GM19324 (cell line): ENCODE results near the gene TCF3.

Experiments
- ATAC-seq: cut with Tn5 transposase; IDR thresholded peaks from one replicate; pipeline ENCODE4 v1.9.1; 2021; ENCODE audit warnings: mild to moderate bottlenecking, moderate library complexity; ENCODE audit not compliant: unreplicated experiment, low FRiP score

The TCF3 gene

DNA sequence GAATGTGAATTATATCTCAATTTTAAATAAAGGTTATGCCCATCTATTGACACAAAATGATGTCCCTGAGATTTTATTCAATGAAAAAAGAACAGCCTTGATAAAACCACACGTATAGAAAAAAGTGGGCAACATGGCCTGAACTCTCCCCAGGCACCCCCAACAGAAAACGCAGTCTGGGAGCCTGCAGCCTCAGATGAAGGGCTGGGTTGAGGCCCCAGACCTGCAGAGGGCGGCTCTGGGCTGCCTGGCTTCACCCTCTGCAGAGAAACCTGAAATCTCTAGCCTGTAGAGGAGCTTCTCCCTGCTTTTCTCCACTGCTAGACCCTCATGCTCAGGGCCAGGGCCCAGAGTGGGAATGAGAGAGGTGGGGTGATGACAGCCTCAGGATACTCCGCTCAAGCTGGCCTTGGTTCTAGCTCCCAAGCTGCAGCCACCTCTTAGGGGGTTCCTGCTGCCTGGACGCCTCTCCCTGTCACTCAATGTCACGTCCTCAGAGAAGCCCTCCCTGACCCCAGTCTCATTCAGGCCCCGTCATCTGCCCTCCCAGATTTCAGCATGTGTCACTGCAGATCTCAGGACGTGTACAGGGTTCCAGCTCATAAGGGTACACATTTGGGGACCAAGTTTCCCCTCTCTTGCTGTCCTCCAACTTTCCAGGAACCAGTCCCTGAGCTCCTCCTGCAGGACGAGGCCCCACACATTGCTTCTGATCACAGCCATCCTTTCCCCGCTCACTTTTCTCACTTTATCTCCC is 61.6 kb downstream of the TCF3 start:
- ATAC-seq = no peak

- no peak for ATAC-seq
Measured at GRCh38 chr19:1587872-1588271, 64.5 kb downstream of the TCF3 start.

GRCh38 chr19:1585243-1585580 is 67.2 kb downstream of the TCF3 start:
- no peak for ATAC-seq

DNA sequence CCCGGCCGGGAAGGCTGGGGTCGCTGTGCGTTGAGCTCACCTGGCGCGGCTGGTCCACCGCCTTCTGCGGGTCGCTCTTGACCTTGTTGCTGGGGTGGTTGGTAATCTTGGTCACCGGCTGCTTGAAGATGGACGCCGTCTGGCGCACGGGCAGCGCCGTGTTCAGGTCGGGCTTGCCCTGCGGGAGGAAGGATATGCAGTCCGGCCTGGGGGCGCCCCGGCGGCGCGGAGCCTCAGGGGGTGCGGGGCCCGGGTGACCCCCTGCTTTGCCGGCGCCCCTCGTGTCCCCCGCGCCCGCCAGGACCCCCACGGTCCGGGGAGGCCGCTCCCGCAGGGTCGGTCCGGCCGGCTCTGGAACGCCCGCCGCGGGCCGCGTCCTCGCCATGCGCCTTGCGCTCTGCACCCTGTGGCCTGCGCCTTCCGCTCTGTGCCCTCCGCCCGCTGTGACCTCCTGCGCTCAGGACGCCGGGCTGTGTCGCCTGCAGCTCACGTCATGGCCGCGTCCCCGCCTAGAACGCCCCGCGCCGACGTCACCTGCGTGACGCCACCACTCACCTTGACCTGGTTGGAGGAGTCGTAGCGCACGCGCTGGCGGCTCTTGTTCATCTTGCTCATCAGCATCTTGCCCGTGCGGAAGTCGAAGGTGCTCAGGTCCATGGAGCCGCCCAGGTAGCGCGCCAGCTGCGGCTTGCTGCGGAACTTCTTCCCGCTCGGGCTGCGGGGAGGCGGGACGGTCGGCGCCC is 67.7 kb downstream of the TCF3 start:
- ATAC-seq = no peak

- ATAC-seq = no peak
Measured at GRCh38 chr19:1582201-1582600, 70.2 kb downstream of the TCF3 start.

GRCh38 chr19:1580957-1581356 is 71.5 kb downstream of the TCF3 start:
- ATAC-seq = no peak

GRCh38 chr19:1580382-1580781 is 72.0 kb downstream of the TCF3 start:
- no peak for ATAC-seq

DNA sequence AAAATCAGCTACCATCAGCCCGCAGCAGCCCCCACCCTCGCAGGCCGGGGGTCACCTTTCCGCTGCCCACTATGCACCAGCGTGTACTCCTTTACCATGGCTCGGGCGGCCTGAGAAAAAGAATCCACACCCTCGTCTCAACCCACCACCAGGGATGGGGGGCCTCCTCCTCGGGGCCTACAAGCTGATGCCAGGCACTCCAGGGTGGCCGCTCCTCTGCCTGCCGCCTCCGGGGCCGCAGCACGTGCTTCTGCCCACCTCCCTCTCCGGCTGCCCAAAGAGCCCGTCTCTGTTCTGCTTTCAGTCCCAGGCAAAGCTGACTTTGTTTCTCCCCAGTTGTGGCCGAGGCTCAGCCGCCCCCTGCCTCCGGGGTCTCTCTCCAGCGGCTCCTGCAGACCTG is 73.2 kb downstream of the TCF3 start:
- ATAC-seq = no peak

DNA sequence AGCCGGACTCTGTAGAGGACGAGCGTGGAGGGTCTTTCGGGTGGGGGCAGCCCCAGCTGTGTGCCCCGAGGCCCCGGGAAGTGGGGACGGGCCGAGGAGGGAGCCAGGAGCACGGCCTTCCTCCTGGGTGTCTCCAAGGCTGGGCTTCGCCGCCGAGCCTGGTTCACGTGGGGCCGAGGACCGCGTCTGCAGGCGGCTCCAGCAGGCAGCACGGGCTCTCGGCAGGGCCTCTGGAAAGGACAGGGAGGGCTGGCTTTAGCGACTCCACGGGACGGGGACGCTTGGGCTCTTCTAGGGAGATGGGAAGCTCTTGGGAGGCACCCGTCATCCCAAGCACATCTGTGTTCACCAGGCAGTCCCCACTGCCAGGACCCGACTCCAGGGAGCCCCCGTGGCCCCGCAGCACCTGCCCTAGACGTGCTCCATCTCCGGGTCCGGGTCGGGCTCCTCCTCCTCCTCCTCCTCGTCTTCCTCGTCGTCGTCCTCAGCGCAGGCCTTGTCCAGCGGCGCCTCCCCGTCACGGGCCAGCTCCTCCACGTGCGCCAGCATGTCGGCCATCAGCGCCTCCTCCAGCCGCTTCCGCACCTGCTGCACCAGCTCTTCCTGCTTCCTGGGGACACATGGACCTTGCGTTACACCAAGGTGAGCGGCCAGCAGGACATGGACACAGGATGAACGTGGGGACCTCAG is 74.3 kb downstream of the TCF3 start:
- ATAC-seq = no peak

- ATAC-seq = no peak
Measured at GRCh38 chr19:1577090-1577928, 75.1 kb downstream of the TCF3 start.

DNA sequence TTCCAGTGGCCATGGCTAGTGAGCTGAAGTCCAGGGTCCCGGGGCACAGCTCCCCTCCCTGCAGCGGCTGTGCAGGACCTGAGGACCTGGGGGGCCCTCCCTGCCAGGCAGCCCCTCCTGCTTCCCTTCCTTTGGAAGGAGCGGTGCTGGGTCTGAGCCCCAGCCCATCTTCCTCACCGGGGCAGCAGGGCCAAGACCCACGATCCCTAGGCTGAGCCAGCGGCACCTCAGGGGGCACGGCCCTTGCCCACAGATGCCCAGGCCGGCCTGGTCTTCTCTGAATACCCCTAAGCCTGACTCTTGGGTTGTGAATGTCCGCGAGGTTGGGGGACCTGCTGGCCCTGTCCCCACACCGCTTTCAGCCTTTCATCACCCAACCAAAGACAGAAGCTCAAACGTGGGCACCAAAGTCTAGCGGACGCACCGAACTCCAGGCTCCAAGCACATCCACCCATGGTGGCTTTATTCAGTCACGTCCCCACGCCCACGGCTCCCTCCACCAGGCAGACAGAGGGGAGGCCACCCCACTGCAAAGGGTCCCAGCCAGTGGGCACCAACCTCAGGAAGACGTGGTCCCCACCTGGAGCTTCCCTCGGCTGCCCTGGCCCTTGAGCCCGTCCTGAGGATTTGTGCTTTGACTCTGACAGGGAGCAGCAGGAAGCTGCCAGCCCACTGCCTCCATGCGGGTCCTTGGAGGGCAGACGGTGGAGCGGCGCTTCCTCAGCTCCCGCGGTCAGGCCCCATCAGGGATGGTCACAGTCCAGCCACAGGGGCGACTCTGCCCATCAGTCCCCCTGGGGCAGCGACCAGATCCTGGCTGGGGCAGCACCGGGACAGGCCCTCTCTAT is 75.9 kb downstream of the TCF3 start:
- no peak for ATAC-seq

- no peak for ATAC-seq
Measured at GRCh38 chr19:1575323-1576241, 76.8 kb downstream of the TCF3 start.

GRCh38 chr19:1574354-1575136 is 77.9 kb downstream of the TCF3 start:
- ATAC-seq = no peak

DNA sequence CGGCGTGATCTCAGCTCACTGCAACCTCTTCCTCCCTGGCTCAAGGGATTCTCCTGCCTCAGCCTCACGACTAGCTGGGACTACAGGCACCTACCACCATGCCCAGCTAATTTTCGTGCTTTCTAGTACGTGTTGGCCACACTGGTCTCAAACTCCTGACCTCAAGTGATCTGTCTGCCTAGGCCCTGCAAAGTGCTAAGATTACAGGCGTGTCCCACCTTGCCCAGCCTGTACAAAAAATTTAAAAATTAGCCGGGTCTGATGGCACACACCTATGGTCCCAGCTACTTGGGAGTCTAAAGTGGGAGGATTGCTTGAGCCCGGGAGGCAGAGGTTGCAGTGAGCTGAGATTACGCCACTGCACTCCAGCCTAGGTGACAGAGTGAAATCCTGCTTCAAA is 79.6 kb downstream of the TCF3 start:
- no peak for ATAC-seq

GRCh38 chr19:1571358-1571757 is 81.1 kb downstream of the TCF3 start:
- no peak for ATAC-seq

GRCh38 chr19:1570836-1571235 is 81.6 kb downstream of the TCF3 start:
- ATAC-seq = no peak

GRCh38 chr19:1569997-1570396 is 82.4 kb downstream of the TCF3 start:
- ATAC-seq = no peak
